Adrenal gland (tissue), 5 donors: ENCODE data around the gene PDGFRA.

ENCODE experiments used
- CTCF ChIP-seq, 6 experiments: fragments of 450-650 bp in 4 of 6; fragments of 200-600 bp in 2 of 6; sonication (generic) in 1 of 6; IDR thresholded peaks; 1 replicate in 5 of 6; 2 replicates in 1 of 6; pipeline versions ENCODE4 v1.5.1 to v1.8.0; 2016 to 2021; ENCODE audit warnings: antibody characterized with exemption in 6 of 6, mild to moderate bottlenecking in 2 of 6, moderate library complexity in 1 of 6
- POLR2A ChIP-seq, 2 donors: fragments of 450-650 bp; IDR thresholded peaks; one replicate each; pipeline ENCODE4 v1.6.1; 2017; ENCODE audit warnings: antibody characterized with exemption in 2 of 2, mild to moderate bottlenecking in 2 of 2, moderate library complexity in 1 of 2
- donor health status: DM: no; HTN: no; CAD: no.

- TF ChIP-seq CTCF (IDR thresholded peaks at IDR 0.05) = no peak
- TF ChIP-seq POLR2A (IDR thresholded peaks at IDR 0.05) = no peak
Observed at GRCh38 chr4:54218736-54219135, 10.4 kb upstream of the PDGFRA start.
